Activated naive CD4-positive, alpha-beta T cell treated with anti-CD3 and anti-CD28 coated beads for 36 hours (primary cell): ENCODE data around the gene ZNF587B. TPM values are rescaled to one million over a fixed set of nuclear protein-coding genes. Genes with fewer than 3 reads are reported as not detected.
"Not testable (repeated sequence)": the region's sequence is repeated elsewhere in the genome, so short reads cannot be mapped to it uniquely, and the experiment has no call there.

Experiments
- CTCF ChIA-PET: fragments of 350-600 bp; sonication (Branson Sonifier 250); formaldehyde crosslinking; loops from one replicate; lab custom pipeline; 2021; ENCODE audit warnings: antibody characterized with exemption; lab: Charles Lee
- DNase-seq: peaks from one replicate; pipeline ENCODE4 v3.0.0-alpha.2; 2020
- H3K27ac Mint-ChIP-seq: one replicate; pipeline ENCODE4 v1.8.0; 2021; ENCODE audit warnings: mild to moderate bottlenecking, mixed read lengths
- H3K27me3 Mint-ChIP-seq: one replicate; pipeline ENCODE4 v1.8.0; 2021; ENCODE audit warnings: low read depth, mixed read lengths
- H3K36me3 Mint-ChIP-seq: one replicate; pipeline ENCODE4 v1.8.0; 2021; ENCODE audit warnings: low read depth, mixed read lengths
- H3K4me1 Mint-ChIP-seq: one replicate; pipeline ENCODE4 v1.8.0; 2021; ENCODE audit warnings: low read depth, mixed read lengths
- H3K4me3 Mint-ChIP-seq: one replicate; pipeline ENCODE4 v1.8.0; 2021; ENCODE audit warnings: mild to moderate bottlenecking, moderate library complexity, mixed read lengths
- H3K9me3 Mint-ChIP-seq: one replicate; pipeline ENCODE4 v1.8.0; 2021; ENCODE audit warnings: mixed read lengths
- intact Hi-C: fragments of 100-400 bp; cut with micrococcal nuclease; formaldehyde crosslinking; loops from one replicate; pipeline ENCODE4 v1.15.1; 2023
- total RNA-seq, 2 experiments: library from RNA; stranded (reverse); gene quantifications; one replicate each; pipeline ENCODE4 v1.2.3, GENCODE V29; 2021

ZNF587B gene
- 1 to 10 TPM; 8.7 to 9.2 TPM for total RNA-seq

- Mint-ChIP-seq H3K9me3 (no peaks in the 10 kb centered on the region), H3K36me3 (peaks cover 55% of the 10 kb centered on the region), H3K4me3 (no peak within 1 kb of the TSS), H3K27me3 (no peaks in the 10 kb centered on the region), H3K27ac (no peak within 1 kb of the TSS), H3K4me1 (peaks cover 26% of the 10 kb centered on the region)
- intact Hi-C loops: no loop called here
- CTCF ChIA-PET: interaction anchor here (0.9 kb wide), 1 partner anchor 10 kb away, joined by 3 read pairs; no protein-coding TSS in a partner anchor
- peak; percentile 56 for DNase-seq
These were observed at the start of gene ZNF587B for GRCh38 chr19:57830071-57830602. Gene ZNF587B, plus strand, starts transcription at chr19:57830299. Its CDS starts 230 bp downstream, at chr19:57830529.

GRCh38 chr19:57786286-57786685 is 43.8 kb upstream of the ZNF587B start:
- no peaks in the 10 kb centered on the region for H3K4me1 Mint-ChIP-seq
- CTCF ChIA-PET: no interaction called here
- intact Hi-C loops: no loop called here
- no peaks in the 10 kb centered on the region for H3K27me3 Mint-ChIP-seq
- H3K9me3 Mint-ChIP-seq: peaks cover 43% of the 10 kb centered on the region
- no peak for DNase-seq
- H3K4me3 Mint-ChIP-seq: no peak overlapping the region
- peaks cover 69% of the 10 kb centered on the region for H3K36me3 Mint-ChIP-seq
- H3K27ac Mint-ChIP-seq: no peak overlapping the region

GRCh38 chr19:57786906-57787305 is 43.2 kb upstream of the ZNF587B start:
- CTCF ChIA-PET: no interaction called here

GRCh38 chr19:57788114-57788692 is 41.9 kb upstream of the ZNF587B start:
- Mint-ChIP-seq H3K4me1 (no peaks in the 10 kb centered on the region), H3K27me3 (no peaks in the 10 kb centered on the region), H3K9me3 (peaks cover 42% of the 10 kb centered on the region), H3K4me3 (no peak overlapping the region), H3K27ac (no peak overlapping the region), H3K36me3 (peaks cover 72% of the 10 kb centered on the region)
- DNase-seq: no peak
- intact Hi-C loops: no loop called here
- CTCF ChIA-PET: no interaction called here

More at GRCh38 chr19:57786906-57787305, 43.2 kb upstream of the ZNF587B start:
- Mint-ChIP-seq H3K4me1 (no peaks in the 10 kb centered on the region), H3K36me3 (peaks cover 69% of the 10 kb centered on the region), H3K27me3 (no peaks in the 10 kb centered on the region), H3K27ac (no peak overlapping the region), H3K4me3 (no peak overlapping the region), H3K9me3 (peaks cover 42% of the 10 kb centered on the region)
- intact Hi-C loops: no loop called here
- DNase-seq: no peak

- H3K27me3 Mint-ChIP-seq: no peaks in the 10 kb centered on the region
These were observed 40.8 kb upstream of the ZNF587B start for GRCh38 chr19:57789288-57789687.

GRCh38 chr19:57796580-57796979 is 33.5 kb upstream of the ZNF587B start:
- intact Hi-C loops, CTCF ChIA-PET, H3K4me1 Mint-ChIP-seq, H3K27me3 Mint-ChIP-seq, DNase-seq, H3K4me3 Mint-ChIP-seq, H3K9me3 Mint-ChIP-seq, H3K27ac Mint-ChIP-seq: not testable (repeated sequence)
- peaks cover 53% of the 10 kb centered on the region for H3K36me3 Mint-ChIP-seq

More at GRCh38 chr19:57789288-57789687, 40.8 kb upstream of the ZNF587B start:
- Mint-ChIP-seq H3K36me3 (peaks cover 78% of the 10 kb centered on the region), H3K4me3 (no peak overlapping the region), H3K4me1 (no peaks in the 10 kb centered on the region), H3K9me3 (peaks cover 42% of the 10 kb centered on the region), H3K27ac (no peak overlapping the region)
- CTCF ChIA-PET: no interaction called here
- intact Hi-C loops: no loop called here
- DNase-seq: no peak

GRCh38 chr19:57800696-57801095 is 29.4 kb upstream of the ZNF587B start:
- H3K36me3 Mint-ChIP-seq: peaks cover 38% of the 10 kb centered on the region
- peaks cover 18% of the 10 kb centered on the region for H3K4me1 Mint-ChIP-seq
- no peaks in the 10 kb centered on the region for H3K27me3 Mint-ChIP-seq
- intact Hi-C loops: no loop called here
- no peak overlapping the region for H3K4me3 Mint-ChIP-seq
- peaks cover 2% of the 10 kb centered on the region for H3K9me3 Mint-ChIP-seq
- CTCF ChIA-PET: no interaction called here
- no peak overlapping the region for H3K27ac Mint-ChIP-seq
- no peak for DNase-seq

GRCh38 chr19:57802269-57802668 is 27.8 kb upstream of the ZNF587B start:
- CTCF ChIA-PET: interaction anchor here (0.6 kb wide), 1 partner anchor 65 kb away, joined by 3 read pairs; no protein-coding TSS in a partner anchor
- peaks cover 2% of the 10 kb centered on the region for H3K9me3 Mint-ChIP-seq
- no peak overlapping the region for H3K4me3 Mint-ChIP-seq
- H3K4me1 Mint-ChIP-seq: peaks cover 21% of the 10 kb centered on the region
- intact Hi-C loops: no loop called here
- H3K27ac Mint-ChIP-seq: no peak overlapping the region
- no peak for DNase-seq
- H3K27me3 Mint-ChIP-seq: no peaks in the 10 kb centered on the region
- H3K36me3 Mint-ChIP-seq: peaks cover 40% of the 10 kb centered on the region

- CTCF ChIA-PET: no interaction called here
- peaks cover 46% of the 10 kb centered on the region for H3K36me3 Mint-ChIP-seq
- DNase-seq: no peak
- intact Hi-C loops: no loop called here
- H3K4me1 Mint-ChIP-seq: peaks cover 21% of the 10 kb centered on the region
- H3K4me3 Mint-ChIP-seq: peak overlapping the region; percentile 70
- H3K9me3 Mint-ChIP-seq: peaks cover 2% of the 10 kb centered on the region
- no peaks in the 10 kb centered on the region for H3K27me3 Mint-ChIP-seq
- peak overlapping the region; percentile 59 for H3K27ac Mint-ChIP-seq
These were observed 26.9 kb upstream of the ZNF587B start for GRCh38 chr19:57803265-57803593.

- H3K9me3 Mint-ChIP-seq: peaks cover 2% of the 10 kb centered on the region
- DNase-seq: peak; percentile 34
- peaks cover 21% of the 10 kb centered on the region for H3K4me1 Mint-ChIP-seq
- no peaks in the 10 kb centered on the region for H3K27me3 Mint-ChIP-seq
- peak overlapping the region; percentile 70 for H3K4me3 Mint-ChIP-seq
- H3K27ac Mint-ChIP-seq: peak overlapping the region; percentile 59
- CTCF ChIA-PET: interaction anchor here (0.6 kb wide), 1 partner anchor 500 kb away, joined by 3 read pairs; no protein-coding TSS in a partner anchor
- intact Hi-C loops: no loop called here
- peaks cover 50% of the 10 kb centered on the region for H3K36me3 Mint-ChIP-seq
These were observed 26.3 kb upstream of the ZNF587B start for GRCh38 chr19:57803594-57804325.

GRCh38 chr19:57807541-57807940 is 22.6 kb upstream of the ZNF587B start:
- Mint-ChIP-seq H3K27me3 (no peaks in the 10 kb centered on the region), H3K4me1 (peaks cover 30% of the 10 kb centered on the region)
- CTCF ChIA-PET: interaction anchor here (0.7 kb wide), 1 partner anchor 45 kb away, joined by 3 read pairs; no protein-coding TSS in a partner anchor

GRCh38 chr19:57810410-57811295 is 19.4 kb upstream of the ZNF587B start:
- H3K27ac Mint-ChIP-seq, H3K27me3 Mint-ChIP-seq, DNase-seq, H3K4me3 Mint-ChIP-seq, H3K9me3 Mint-ChIP-seq, CTCF ChIA-PET: not testable (repeated sequence)
- intact Hi-C loops: loop anchor here (10.0 kb wide), 1 partner anchor 344 kb away; the partner anchor contains the start of gene ZNF329
- Mint-ChIP-seq H3K4me1 (peaks cover 38% of the 10 kb centered on the region), H3K36me3 (peaks cover 35% of the 10 kb centered on the region)

More at GRCh38 chr19:57807541-57807940, 22.6 kb upstream of the ZNF587B start:
- no peak for DNase-seq
- Mint-ChIP-seq H3K4me3 (no peak overlapping the region), H3K27ac (no peak overlapping the region), H3K9me3 (no peaks in the 10 kb centered on the region), H3K36me3 (peaks cover 49% of the 10 kb centered on the region)
- intact Hi-C loops: no loop called here
